ENCODE results near the gene FOXC1. TPM values are rescaled to one million over a fixed set of nuclear protein-coding genes. Genes with fewer than 3 reads are reported as not detected.

The FOXC1 gene
- total RNA-seq, 4 donors from 2014 or later = 3.1 to 16.9 (median 7.2) TPM

GRCh38 chr6:1575210-1576041 is 34.3 kb upstream of the FOXC1 start:
- H3K4me3 ChIP-seq = peak overlapping the region; percentile 4 to 29
- 12 to 30% methylated on average over 2 to 7 of the region's 16 CpGs for WGBS, 2 donors (ENCODE audit: low coverage in 1 of 2)

GRCh38 chr6:1576166-1576565 is 33.5 kb upstream of the FOXC1 start:
- Histone ChIP-seq H3K36me3 (no peaks in the 10 kb centered on the region), H3K27me3 (peaks cover 4% of the 10 kb centered on the region), H3K27ac (peak overlapping the region in 2 of 4 donors; percentile 62 to 66), H3K9me3 (peaks cover 0 to 12% (median 0%) of the 10 kb centered on the region in 3 donors), H3K4me3 (no peak overlapping the region), H3K4me1 (peaks cover 0 to 29% (median 0%) of the 10 kb centered on the region in 3 donors)
- 73 to 74% methylated on average over 3 to 9 of the region's 9 CpGs for WGBS, 2 donors (ENCODE audit: low coverage in 1 of 2)
- TF ChIP-seq POLR2AphosphoS5 (IDR thresholded peaks at IDR 0.05) (no peak), EP300 (IDR thresholded peaks at IDR 0.05) (no peak), CTCF (IDR thresholded peaks at IDR 0.05) (no peak), POLR2A (IDR thresholded peaks at IDR 0.05) (no peak)
- ATAC-seq = no peak

More at GRCh38 chr6:1575210-1576041, 34.3 kb upstream of the FOXC1 start:
- H3K27me3 ChIP-seq = no peaks in the 10 kb centered on the region
- peaks cover 0 to 29% (median 0%) of the 10 kb centered on the region in 3 donors for H3K4me1 ChIP-seq
- peak; percentile 29 for ATAC-seq
- H3K36me3 ChIP-seq = no peaks in the 10 kb centered on the region
- H3K9me3 ChIP-seq = peaks cover 0 to 20% (median 0%) of the 10 kb centered on the region in 3 donors
- TF ChIP-seq POLR2AphosphoS5 (IDR thresholded peaks at IDR 0.05) (no peak), EP300 (IDR thresholded peaks at IDR 0.05) (no peak), CTCF (IDR thresholded peaks at IDR 0.05) (no peak), POLR2A (IDR thresholded peaks at IDR 0.05) (no peak)
- H3K27ac ChIP-seq = peak overlapping the region in 3 of 4 donors; percentile 12 to 66 (median 62)

- peaks cover 0 to 29% (median 0%) of the 10 kb centered on the region in 3 donors for H3K4me1 ChIP-seq
- no peak for TF ChIP-seq EP300 (IDR thresholded peaks at IDR 0.05)
- TF ChIP-seq CTCF (IDR thresholded peaks at IDR 0.05) = no peak
- TF ChIP-seq POLR2AphosphoS5 (IDR thresholded peaks at IDR 0.05) = no peak
- TF ChIP-seq POLR2A (IDR thresholded peaks at IDR 0.05) = no peak
- no peak overlapping the region for H3K4me3 ChIP-seq
- no peaks in the 10 kb centered on the region for H3K36me3 ChIP-seq
- no peak overlapping the region for H3K27ac ChIP-seq
- no peak for ATAC-seq
- H3K9me3 ChIP-seq = peaks cover 0 to 7% (median 0%) of the 10 kb centered on the region in 3 donors
- peaks cover 8% of the 10 kb centered on the region for H3K27me3 ChIP-seq
- 94 to 95% methylated on average over 7 to 8 of the region's 11 CpGs for WGBS, 2 donors (ENCODE audit: low coverage in 1 of 2)
These were observed 33.0 kb upstream of the FOXC1 start for GRCh38 chr6:1576711-1577110.

GRCh38 chr6:1577146-1577680 is 32.5 kb upstream of the FOXC1 start:
- no peak for ATAC-seq
- Histone ChIP-seq H3K9me3 (peaks cover 0 to 2% (median 0%) of the 10 kb centered on the region in 3 donors), H3K36me3 (no peaks in the 10 kb centered on the region), H3K27ac (no peak overlapping the region), H3K4me1 (peaks cover 0 to 29% (median 0%) of the 10 kb centered on the region in 3 donors), H3K4me3 (no peak overlapping the region), H3K27me3 (peaks cover 8% of the 10 kb centered on the region)
- no peak for TF ChIP-seq POLR2AphosphoS5 (IDR thresholded peaks at IDR 0.05)
- no peak for TF ChIP-seq CTCF (IDR thresholded peaks at IDR 0.05)
- TF ChIP-seq EP300 (IDR thresholded peaks at IDR 0.05) = no peak
- TF ChIP-seq POLR2A (IDR thresholded peaks at IDR 0.05) = no peak
- 82 to 83% methylated on average over 1 to 4 of the region's 11 CpGs for WGBS, 2 donors (ENCODE audit: low coverage in 1 of 2)
